Hepatocyte (in vitro differentiated cells): Measurements from ENCODE around the gene PSMD1. TPM values are rescaled to one million over a fixed set of nuclear protein-coding genes. Genes with fewer than 3 reads are reported as not detected.

Source experiments
- DNase-seq: peaks from one replicate; pipeline ENCODE4 v3.0.0-alpha.2; 2016; ENCODE audit warnings: low spot score
- H2AFZ ChIP-seq: fragments of 200-600 bp; sonication (generic); 2 replicates; pipeline ENCODE4 v1.6.0; 2016; ENCODE audit warnings: antibody characterized with exemption, mild to moderate bottlenecking
- H3K27ac ChIP-seq: fragments of 200-600 bp; sonication (generic); 2 replicates; pipeline ENCODE4 v1.5.1; 2016; ENCODE audit warnings: mild to moderate bottlenecking
- H3K27me3 ChIP-seq: fragments of 200-600 bp; sonication (generic); 2 replicates; pipeline ENCODE4 v1.6.1; 2016
- H3K36me3 ChIP-seq: fragments of 200-600 bp; sonication (generic); replicated peaks from 2 replicates; pipeline ENCODE4 v1.5.1; 2016; ENCODE audit warnings: low read depth; ENCODE audit not compliant: insufficient read depth
- H3K4me1 ChIP-seq: fragments of 200-600 bp; sonication (generic); 2 replicates; pipeline ENCODE4 v1.5.1; 2016; ENCODE audit warnings: mild to moderate bottlenecking, moderate library complexity; ENCODE audit not compliant: insufficient read depth
- H3K4me2 ChIP-seq: fragments of 200-600 bp; sonication (generic); 2 replicates; pipeline ENCODE4 v1.6.0; 2016
- H3K4me3 ChIP-seq: fragments of 200-600 bp; sonication (generic); 2 replicates; pipeline ENCODE4 v1.5.1; 2016; ENCODE audit warnings: mild to moderate bottlenecking
- H3K79me2 ChIP-seq: fragments of 200-600 bp; sonication (generic); 2 replicates; pipeline ENCODE4 v1.6.0; 2017; ENCODE audit warnings: mild to moderate bottlenecking
- H3K9me2 ChIP-seq: fragments of 200-600 bp; sonication (generic); replicated peaks from 2 replicates; pipeline ENCODE4 v1.6.0; 2017; ENCODE audit warnings: mild to moderate bottlenecking; ENCODE audit not compliant: insufficient read depth
- H3K9me3 ChIP-seq: fragments of 200-600 bp; sonication (generic); 2 replicates; pipeline ENCODE4 v1.5.1; 2016; ENCODE audit warnings: low read depth, mild to moderate bottlenecking
- H4K20me1 ChIP-seq: fragments of 200-600 bp; sonication (generic); 2 replicates; pipeline ENCODE4 v1.6.0; 2016; ENCODE audit warnings: mild to moderate bottlenecking; ENCODE audit not compliant: insufficient read depth, poor library complexity, severe bottlenecking
- EZH2 ChIP-seq: fragments of 200-600 bp; sonication (generic); IDR thresholded peaks from 2 replicates; pipeline ENCODE4 v1.6.1; 2016; ENCODE audit warnings: antibody characterized with exemption, mild to moderate bottlenecking, borderline replicate concordance
- EZH2phosphoT487 ChIP-seq: fragments of 200-600 bp; sonication (generic); IDR thresholded peaks from one replicate; pipeline ENCODE4 v1.6.1; 2018; ENCODE audit warnings: antibody characterized with exemption, mild to moderate bottlenecking, low read depth, moderate library complexity; ENCODE audit not compliant: unreplicated experiment, severe bottlenecking
- WGBS: methylation state at CpG from one replicate; pipeline ENCODE4 v1.1.6; 2016; ENCODE audit warnings: low lambda C conversion rate; ENCODE audit errors: missing lambda C conversion rate; 5-methylcytosine and 5-hydroxymethylcytosine counted together
- polyA plus RNA-seq: library from polyadenylated mRNA; unstranded; fragments of >200 nt; fragmentation: Nextera tagmentation; extraction: Ambion mirVana; gene quantifications from 2 replicates; pipeline ENCODE4 v1.2.1, GENCODE V29; 2016
- total RNA-seq: library from RNA; depleted of rRNA; stranded (reverse); fragments of >200 nt; gene quantifications from 2 replicates; pipeline ENCODE4 v1.2.3, GENCODE V29; 2014
- TF ChIP-seq, protein P1 (sequence below): fragments of 200-600 bp; sonication (generic); IDR thresholded peaks from 2 replicates; pipeline ENCODE4 v1.5.1; 2016; ENCODE audit warnings: antibody characterized with exemption, mild to moderate bottlenecking; ENCODE audit not compliant: poor library complexity

The PSMD1 gene
- total and polyA plus RNA-seq, 2 experiments from 2014 or later = 92.9 to 106 TPM

DNA sequence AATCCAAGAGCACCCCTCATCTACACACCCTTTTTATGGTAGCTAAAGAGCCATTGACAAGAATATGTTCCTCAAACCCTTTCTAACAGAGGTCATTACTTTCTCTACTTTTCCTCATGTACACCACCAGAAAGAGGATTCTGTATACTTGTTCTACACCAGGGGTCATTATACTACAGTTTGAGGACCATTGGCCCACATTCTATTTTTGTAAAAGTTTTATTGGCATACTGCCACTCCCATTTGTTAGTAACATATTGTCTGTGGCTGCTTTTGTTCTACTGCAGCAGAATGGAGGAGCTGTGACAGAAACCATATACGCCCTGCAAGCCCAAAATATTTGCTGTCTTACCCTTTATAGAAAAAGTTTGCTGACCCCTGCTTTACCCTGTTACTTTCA is 53.9 kb downstream of the PSMD1 start:
- no peak overlapping the region for H2AFZ ChIP-seq
- peaks cover 10% of the 10 kb centered on the region for H3K4me1 ChIP-seq
- H3K4me3 ChIP-seq = no peak overlapping the region
- H3K36me3 ChIP-seq = no peaks in the 10 kb centered on the region
- H4K20me1 ChIP-seq = no peaks in the 10 kb centered on the region
- TF ChIP-seq EZH2phosphoT487 = no peak
- TF ChIP-seq, protein P1, sequence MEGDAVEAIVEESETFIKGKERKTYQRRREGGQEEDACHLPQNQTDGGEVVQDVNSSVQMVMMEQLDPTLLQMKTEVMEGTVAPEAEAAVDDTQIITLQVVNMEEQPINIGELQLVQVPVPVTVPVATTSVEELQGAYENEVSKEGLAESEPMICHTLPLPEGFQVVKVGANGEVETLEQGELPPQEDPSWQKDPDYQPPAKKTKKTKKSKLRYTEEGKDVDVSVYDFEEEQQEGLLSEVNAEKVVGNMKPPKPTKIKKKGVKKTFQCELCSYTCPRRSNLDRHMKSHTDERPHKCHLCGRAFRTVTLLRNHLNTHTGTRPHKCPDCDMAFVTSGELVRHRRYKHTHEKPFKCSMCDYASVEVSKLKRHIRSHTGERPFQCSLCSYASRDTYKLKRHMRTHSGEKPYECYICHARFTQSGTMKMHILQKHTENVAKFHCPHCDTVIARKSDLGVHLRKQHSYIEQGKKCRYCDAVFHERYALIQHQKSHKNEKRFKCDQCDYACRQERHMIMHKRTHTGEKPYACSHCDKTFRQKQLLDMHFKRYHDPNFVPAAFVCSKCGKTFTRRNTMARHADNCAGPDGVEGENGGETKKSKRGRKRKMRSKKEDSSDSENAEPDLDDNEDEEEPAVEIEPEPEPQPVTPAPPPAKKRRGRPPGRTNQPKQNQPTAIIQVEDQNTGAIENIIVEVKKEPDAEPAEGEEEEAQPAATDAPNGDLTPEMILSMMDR = peak; percentile 27
- H3K27ac ChIP-seq = no peak overlapping the region
- no peaks in the 10 kb centered on the region for H3K9me3 ChIP-seq
- WGBS = 59% methylated on average over 1 of the region's 1 CpG
- no peak overlapping the region for H3K4me2 ChIP-seq
- H3K9me2 ChIP-seq = no peaks in the 10 kb centered on the region
- H3K79me2 ChIP-seq = peaks cover 11% of the 10 kb centered on the region
- no peaks in the 10 kb centered on the region for H3K27me3 ChIP-seq
- DNase-seq = peak; percentile 24

DNA sequence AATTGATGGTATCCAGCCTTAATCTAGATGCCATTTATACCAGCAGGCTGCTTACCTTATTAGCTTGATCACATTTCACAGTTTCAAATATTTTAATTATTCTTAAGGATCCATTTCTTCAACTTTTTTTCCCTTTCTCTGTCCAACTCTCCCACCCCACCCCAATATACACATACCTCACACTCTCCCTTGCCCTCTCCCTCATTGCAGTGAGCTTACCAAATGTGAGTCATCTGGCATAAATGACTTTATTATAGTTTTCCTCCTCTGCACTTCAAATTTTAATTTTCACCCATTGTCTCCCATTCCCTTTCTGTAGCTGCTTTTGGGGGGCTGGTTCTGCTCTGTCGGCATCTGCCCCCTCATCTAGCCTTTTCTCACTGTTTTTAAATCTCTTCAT is 55.3 kb downstream of the PSMD1 start:
- TF ChIP-seq, protein P1 = no peak
- TF ChIP-seq EZH2 = no peak
- TF ChIP-seq EZH2phosphoT487 = no peak
- H3K9me2 ChIP-seq = no peaks in the 10 kb centered on the region
- H3K4me1 ChIP-seq = peaks cover 10% of the 10 kb centered on the region
- H2AFZ ChIP-seq = no peak overlapping the region
- 90% methylated on average over 1 of the region's 1 CpG for WGBS
- no peak overlapping the region for H3K27ac ChIP-seq
- H3K4me2 ChIP-seq = no peak overlapping the region
- DNase-seq = no peak
- H3K79me2 ChIP-seq = no peaks in the 10 kb centered on the region
- H3K36me3 ChIP-seq = no peaks in the 10 kb centered on the region
- no peaks in the 10 kb centered on the region for H3K27me3 ChIP-seq
- no peaks in the 10 kb centered on the region for H3K9me3 ChIP-seq
- H4K20me1 ChIP-seq = no peaks in the 10 kb centered on the region
- H3K4me3 ChIP-seq = no peak overlapping the region

DNA sequence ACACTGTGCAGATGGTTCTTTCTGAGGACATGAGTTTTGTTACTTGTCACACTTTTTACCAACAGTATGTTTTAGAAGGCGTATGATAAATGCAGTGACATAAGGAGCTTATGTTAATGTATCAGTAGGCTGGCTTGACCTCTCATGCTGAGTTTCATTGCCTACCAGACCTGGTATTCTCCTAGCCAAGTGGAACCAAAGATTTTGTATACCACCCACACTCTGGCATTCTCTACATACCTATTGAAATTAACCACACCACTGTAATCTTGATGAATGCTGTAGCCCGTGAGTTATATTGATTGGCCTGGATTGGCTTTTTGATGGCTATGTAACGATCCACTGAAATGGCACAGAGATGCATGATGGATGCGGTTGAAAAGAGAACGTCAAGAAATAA is 56.8 kb downstream of the PSMD1 start:
- no peaks in the 10 kb centered on the region for H3K27me3 ChIP-seq
- no peak overlapping the region for H2AFZ ChIP-seq
- H3K4me2 ChIP-seq = no peak overlapping the region
- no peak overlapping the region for H3K4me3 ChIP-seq
- no peaks in the 10 kb centered on the region for H3K9me3 ChIP-seq
- H3K9me2 ChIP-seq = no peaks in the 10 kb centered on the region
- H3K4me1 ChIP-seq = peaks cover 15% of the 10 kb centered on the region
- H3K27ac ChIP-seq = no peak overlapping the region
- H3K36me3 ChIP-seq = no peaks in the 10 kb centered on the region
- no peak for DNase-seq
- 98% methylated on average over 5 of the region's 5 CpGs for WGBS
- no peaks in the 10 kb centered on the region for H3K79me2 ChIP-seq
- no peak for TF ChIP-seq EZH2
- no peak for TF ChIP-seq EZH2phosphoT487
- TF ChIP-seq, protein P1 = no peak
- no peaks in the 10 kb centered on the region for H4K20me1 ChIP-seq

DNA sequence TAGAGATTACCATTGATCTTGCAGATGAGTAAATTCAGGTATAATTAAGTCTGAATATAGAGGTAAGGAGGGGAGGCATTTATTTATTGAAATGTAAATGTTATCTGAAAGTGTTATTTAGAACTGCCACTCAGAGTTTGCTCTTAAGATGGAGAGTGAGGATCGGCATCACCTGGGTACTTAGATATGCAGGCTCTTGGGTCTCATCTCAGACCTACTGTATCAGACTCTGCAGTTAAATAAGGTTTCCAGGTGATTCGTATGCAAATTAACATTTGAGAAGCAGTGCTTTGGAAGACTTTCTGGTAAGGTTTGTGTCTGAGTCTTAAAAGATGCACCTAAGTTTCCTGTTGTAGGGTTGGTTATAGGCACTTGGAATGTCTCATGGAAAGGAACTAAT is 59.0 kb downstream of the PSMD1 start:
- Histone ChIP-seq H3K9me3 (no peaks in the 10 kb centered on the region), H4K20me1 (no peaks in the 10 kb centered on the region), H3K36me3 (no peaks in the 10 kb centered on the region), H3K27me3 (no peaks in the 10 kb centered on the region), H2AFZ (no peak overlapping the region), H3K4me3 (no peak overlapping the region), H3K4me1 (peaks cover 15% of the 10 kb centered on the region), H3K4me2 (no peak overlapping the region), H3K79me2 (no peaks in the 10 kb centered on the region), H3K27ac (no peak overlapping the region), H3K9me2 (no peaks in the 10 kb centered on the region)
- 96% methylated on average over 2 of the region's 2 CpGs for WGBS
- DNase-seq = no peak
- no peak for TF ChIP-seq EZH2
- TF ChIP-seq, protein P1 = no peak
- TF ChIP-seq EZH2phosphoT487 = no peak
